ENCODE results near the gene CA5A. TPM values are rescaled to one million over a fixed set of nuclear protein-coding genes. Genes with fewer than 3 reads are reported as not detected.
A peak's percentile ranks its signal among the peaks of the same experiment; 100 is the strongest.

CA5A gene
- total and polyA plus RNA-seq, 9 of the 15 experiments (the other 6 are each of a cell fraction or from before 2014, with no cell fraction given) = not detected

- TF ChIP-seq ZNF280B (CRISPR knock-in tag; IDR thresholded peaks at IDR 0.05) (no peak), ARID1B (IDR thresholded peaks at IDR 0.05) (peak; percentile 47), MAFG (tag; conservative IDR thresholded peaks at IDR 0.05) (peak; percentile 92), ZNF518B (CRISPR knock-in tag; IDR thresholded peaks at IDR 0.05) (no peak), USF1 (CRISPR knock-in tag; IDR thresholded peaks at IDR 0.05) (no peak), ARID2 (IDR thresholded peaks at IDR 0.05) (no peak), RFX5 (IDR thresholded peaks at IDR 0.05; ENCODE audit: low read depth, low read length) (no peak), CTBP1 (IDR thresholded peaks at IDR 0.05; ENCODE audit: borderline replicate concordance) (peak; percentile 55; the same call in 1 of the 2 replicates), CBX2 (IDR thresholded peaks at IDR 0.05; ENCODE audit: insufficient read depth, low read length, poor library complexity, severe bottlenecking) (no peak), ZNF384 (IDR thresholded peaks at IDR 0.05; ENCODE audit: low read depth, low read length) (no peak), CREB3 (tag; conservative IDR thresholded peaks at IDR 0.05; ENCODE audit: low read depth) (no peak), MEF2A (IDR thresholded peaks at IDR 0.05; ENCODE audit: control insufficient read depth, low read depth, low read length) (no peak), NFIX (CRISPR knock-in tag; IDR thresholded peaks at IDR 0.05; ENCODE audit: low read depth) (no peak), TSHZ1 (CRISPR knock-in tag; IDR thresholded peaks at IDR 0.05) (no peak), FOXP1 (CRISPR knock-in tag; IDR thresholded peaks at IDR 0.05) (no peak), ZNF507 (tag; conservative IDR thresholded peaks at IDR 0.05) (no peak), ZNF174 (CRISPR knock-in tag; IDR thresholded peaks at IDR 0.05) (no peak)
These were observed 75.6 kb downstream of the CA5A start (continued) for GRCh38 chr16:87860553-87861299.

All from K562 (cell line).